Epithelial cell of proximal tubule (primary cell): ENCODE results near the gene LUC7L. TPM values are rescaled to one million over a fixed set of nuclear protein-coding genes. Genes with fewer than 3 reads are reported as not detected.
"Not testable (repeated sequence)": the region's sequence is repeated elsewhere in the genome, so short reads cannot be mapped to it uniquely, and the experiment has no call there.

Source experiments
- DNase-seq: peaks from one replicate; pipeline ENCODE4 v3.0.0-alpha.2; 2011; ENCODE audit warnings: low read depth
- H3K4me3 ChIP-seq: 2 replicates; pipeline ENCODE4 v1.5.1; 2011; ENCODE audit warnings: low read depth, mild to moderate bottlenecking, low read length
- CTCF ChIP-seq: conservative IDR thresholded peaks from 2 replicates; pipeline ENCODE4 v1.5.1; 2012; ENCODE audit warnings: low read depth, mild to moderate bottlenecking, low read length
- total RNA-seq: library from RNA; depleted of rRNA; stranded (reverse); fragments of >200 nt; gene quantifications from 2 replicates; pipeline ENCODE4 v1.2.3, GENCODE V29; 2015

The LUC7L gene
- total RNA-seq, 1 donor from 2014 or later, result 77.6 TPM

- no peak for TF ChIP-seq CTCF
- no peak for DNase-seq
- H3K4me3 ChIP-seq, result no peak overlapping the region
Observed at GRCh38 chr16:170788-171187, 58.5 kb downstream of the LUC7L start.

- not testable (repeated sequence) for H3K4me3 ChIP-seq, DNase-seq
Observed at GRCh38 chr16:170088-170507, 59.2 kb downstream of the LUC7L start.

DNA sequence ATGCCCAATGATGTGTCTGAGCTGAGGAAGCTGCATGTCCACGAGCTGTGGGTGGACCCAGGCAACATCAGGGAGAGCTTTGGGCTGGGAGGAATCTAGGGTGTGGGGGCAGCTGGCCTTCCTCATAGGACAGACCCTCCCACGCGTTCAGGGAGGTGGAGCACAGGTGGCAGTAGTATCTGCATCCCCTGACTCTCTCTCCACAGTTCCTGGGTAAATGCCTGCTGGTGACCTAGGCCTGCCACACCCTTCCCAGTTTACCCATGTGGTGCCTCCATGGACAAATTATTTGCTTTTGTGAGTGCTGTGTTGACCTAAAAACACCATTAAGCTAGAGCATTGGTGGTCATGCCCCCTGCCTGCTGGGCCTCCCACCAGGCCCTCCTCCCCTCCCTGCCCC, 60.2 kb downstream of the LUC7L start:
- H3K4me3 ChIP-seq, result no peak overlapping the region
- no peak for TF ChIP-seq CTCF
- DNase-seq, result no peak

GRCh38 chr16:168424-168823, 60.8 kb downstream of the LUC7L start:
- no peak overlapping the region for H3K4me3 ChIP-seq
- no peak for TF ChIP-seq CTCF
- no peak for DNase-seq

DNA sequence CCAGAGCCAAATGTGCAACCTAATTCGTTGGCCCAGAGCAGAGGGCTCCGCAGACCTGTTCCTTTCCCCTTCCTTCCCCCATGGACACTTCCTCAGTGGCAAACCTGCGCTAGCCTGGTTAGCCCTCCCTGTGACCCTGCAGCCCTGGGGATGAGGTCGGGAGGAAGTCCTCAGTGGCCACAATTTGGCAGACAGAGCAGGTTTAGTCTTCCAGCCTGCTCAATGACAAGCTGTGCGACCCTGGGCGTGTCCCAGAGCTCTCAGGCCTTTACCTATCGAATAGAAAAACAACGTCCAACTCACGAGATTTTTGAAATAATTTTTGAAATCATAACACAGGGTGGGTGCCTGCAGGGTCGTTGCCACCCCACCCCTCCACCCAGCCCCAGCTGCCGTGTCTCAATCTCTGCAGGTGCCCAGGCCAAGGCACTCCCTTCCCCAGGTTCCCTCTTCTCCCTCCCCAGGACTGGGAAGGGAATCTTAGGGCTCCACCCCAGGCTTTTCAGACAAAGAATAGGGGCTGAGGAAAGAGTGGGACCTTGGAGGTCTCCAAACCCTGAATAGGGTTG, 62.0 kb downstream of the LUC7L start:
- H3K4me3 ChIP-seq, result no peak overlapping the region
- DNase-seq, result no peak
- TF ChIP-seq CTCF, result no peak

- TF ChIP-seq CTCF, result no peak
- no peak overlapping the region for H3K4me3 ChIP-seq
- no peak for DNase-seq
Observed at GRCh38 chr16:166375-167121, 62.7 kb downstream of the LUC7L start.

- no peak for DNase-seq
- no peak for TF ChIP-seq CTCF
- peak within 1 kb of the TSS; percentile 6 for H3K4me3 ChIP-seq
Observed at GRCh38 chr16:165539-166374, 63.5 kb downstream of the LUC7L start, which contains the start of gene HBM. Gene HBM, plus strand, starts transcription at chr16:165978. Its CDS starts 20 bp downstream, at chr16:165998.
